Peyer's patch (tissue), 4 donors: ENCODE results near the gene BATF3. TPM values are rescaled to one million over a fixed set of nuclear protein-coding genes. Genes with fewer than 3 reads are reported as not detected.

ENCODE experiments used
- DNase-seq, 3 donors: peaks; one replicate each; pipeline ENCODE4 v3.0.0-alpha.2; 2017 to 2019
- H3K27ac ChIP-seq, 4 donors: fragments of 200-600 bp; sonication (generic); one replicate each; pipeline ENCODE4 v1.5.1; 2016 to 2019
- H3K27me3 ChIP-seq, 2 donors: fragments of 200-600 bp; sonication (generic); one replicate each; pipeline ENCODE4 v1.5.1; 2019
- H3K36me3 ChIP-seq, 3 donors: fragments of 200-600 bp; sonication (generic); one replicate each; pipeline ENCODE4 v1.5.1; 2016 to 2019
- H3K4me1 ChIP-seq, 4 donors: fragments of 200-600 bp; sonication (generic); one replicate each; pipeline ENCODE4 v1.5.1; 2016 to 2019
- H3K4me3 ChIP-seq, 4 donors: fragments of 200-600 bp; sonication (generic); 1 replicate in 3 of 4; 2 replicates in 1 of 4; pipeline ENCODE4 v1.5.1; 2016 to 2019; ENCODE audit warnings: mild to moderate bottlenecking in 1 of 4
- H3K9me3 ChIP-seq, 4 donors: fragments of 200-600 bp; sonication (generic); one replicate each; pipeline ENCODE4 v1.5.1; 2016 to 2019; ENCODE audit warnings: mild to moderate bottlenecking in 1 of 4
- POLR2A ChIP-seq, 2 donors: fragments of 450-650 bp; IDR thresholded peaks; one replicate each; pipeline ENCODE4 v1.5.1; 2017; ENCODE audit warnings: antibody characterized with exemption in 2 of 2, mild to moderate bottlenecking in 2 of 2, moderate library complexity in 2 of 2
- total RNA-seq, 4 donors: library from RNA; depleted of rRNA; stranded (reverse); fragments of >200 nt; gene quantifications; one replicate each; pipeline ENCODE4 v1.1.0, GENCODE V29; 2016
- TF ChIP-seq, protein P1 (sequence below), 6 experiments: fragments of 450-650 bp in 4 of 6; fragments of 200-600 bp in 2 of 6; sonication (generic) in 1 of 6; IDR thresholded peaks; one replicate each; pipeline ENCODE4 v1.5.1; 2017 to 2019; ENCODE audit warnings: antibody characterized with exemption in 6 of 6, mild to moderate bottlenecking in 3 of 6, moderate library complexity in 1 of 6

The BATF3 gene
- total RNA-seq, 4 donors from 2014 or later = 2.1 to 6.6 (median 4.7) TPM; not detected in 1

DNA sequence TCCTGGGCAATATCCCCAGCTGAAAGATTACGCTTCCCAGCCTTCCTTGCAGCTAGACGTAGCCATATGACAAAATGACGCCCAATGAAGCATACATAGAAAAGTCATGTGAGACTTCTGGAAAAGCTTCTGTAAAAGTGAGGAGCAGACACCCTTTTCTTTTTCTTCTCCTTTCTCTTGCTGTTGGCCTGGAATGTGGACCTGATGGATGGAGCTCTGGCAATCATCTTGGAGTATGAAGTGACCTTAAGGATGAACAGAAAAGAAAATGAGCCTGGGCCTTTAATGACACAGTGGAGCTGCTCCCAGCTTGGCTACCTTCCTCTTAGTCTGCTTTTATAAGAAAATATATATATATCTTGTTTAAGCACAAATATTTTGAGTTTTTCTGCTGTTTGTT is 24.8 kb downstream of the BATF3 start:
- H3K4me3 ChIP-seq = no peak overlapping the region
- no peak overlapping the region for H3K27ac ChIP-seq
- H3K27me3 ChIP-seq = no peaks in the 10 kb centered on the region
- no peaks in the 10 kb centered on the region for H3K36me3 ChIP-seq
- DNase-seq = no peak
- TF ChIP-seq, protein P1, sequence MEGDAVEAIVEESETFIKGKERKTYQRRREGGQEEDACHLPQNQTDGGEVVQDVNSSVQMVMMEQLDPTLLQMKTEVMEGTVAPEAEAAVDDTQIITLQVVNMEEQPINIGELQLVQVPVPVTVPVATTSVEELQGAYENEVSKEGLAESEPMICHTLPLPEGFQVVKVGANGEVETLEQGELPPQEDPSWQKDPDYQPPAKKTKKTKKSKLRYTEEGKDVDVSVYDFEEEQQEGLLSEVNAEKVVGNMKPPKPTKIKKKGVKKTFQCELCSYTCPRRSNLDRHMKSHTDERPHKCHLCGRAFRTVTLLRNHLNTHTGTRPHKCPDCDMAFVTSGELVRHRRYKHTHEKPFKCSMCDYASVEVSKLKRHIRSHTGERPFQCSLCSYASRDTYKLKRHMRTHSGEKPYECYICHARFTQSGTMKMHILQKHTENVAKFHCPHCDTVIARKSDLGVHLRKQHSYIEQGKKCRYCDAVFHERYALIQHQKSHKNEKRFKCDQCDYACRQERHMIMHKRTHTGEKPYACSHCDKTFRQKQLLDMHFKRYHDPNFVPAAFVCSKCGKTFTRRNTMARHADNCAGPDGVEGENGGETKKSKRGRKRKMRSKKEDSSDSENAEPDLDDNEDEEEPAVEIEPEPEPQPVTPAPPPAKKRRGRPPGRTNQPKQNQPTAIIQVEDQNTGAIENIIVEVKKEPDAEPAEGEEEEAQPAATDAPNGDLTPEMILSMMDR (IDR thresholded peaks at IDR 0.05) = no peak
- no peak for TF ChIP-seq POLR2A (IDR thresholded peaks at IDR 0.05)
- H3K9me3 ChIP-seq = no peaks in the 10 kb centered on the region
- H3K4me1 ChIP-seq = no peaks in the 10 kb centered on the region

DNA sequence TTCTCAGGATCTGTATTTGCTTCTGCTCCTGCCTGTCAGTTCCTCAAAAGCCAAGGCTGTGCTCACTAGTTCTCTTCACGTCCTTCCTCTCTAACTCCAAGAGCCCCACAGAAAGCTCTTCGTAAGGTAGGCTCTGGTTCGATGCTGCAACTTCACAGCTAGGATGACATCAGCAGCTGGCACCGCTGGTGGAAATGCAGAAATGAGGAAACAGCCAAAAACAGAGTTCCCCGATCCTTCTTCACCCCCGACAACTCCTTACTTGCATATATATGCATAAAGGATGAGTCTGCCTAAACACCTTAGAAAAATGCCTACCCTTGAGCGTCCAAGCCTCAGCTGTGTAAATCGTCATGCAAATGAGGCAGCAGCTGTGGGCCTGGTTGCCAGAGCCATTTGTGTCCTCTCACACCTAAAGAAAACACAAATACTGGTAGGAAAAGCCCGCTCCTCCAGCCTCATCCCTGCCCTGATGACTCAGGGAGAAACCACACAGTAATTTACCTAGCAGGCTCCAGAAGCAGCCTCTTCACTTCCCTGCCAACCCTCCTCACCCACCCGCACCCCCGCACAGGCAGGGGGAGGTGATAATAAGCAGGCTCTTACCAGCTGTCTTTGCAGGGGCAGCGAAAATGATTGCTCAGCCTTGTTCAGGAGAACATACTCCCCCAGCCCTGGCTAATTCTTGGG is 28.2 kb downstream of the BATF3 start:
- Histone ChIP-seq H3K27ac (no peak overlapping the region), H3K36me3 (no peaks in the 10 kb centered on the region)

DNA sequence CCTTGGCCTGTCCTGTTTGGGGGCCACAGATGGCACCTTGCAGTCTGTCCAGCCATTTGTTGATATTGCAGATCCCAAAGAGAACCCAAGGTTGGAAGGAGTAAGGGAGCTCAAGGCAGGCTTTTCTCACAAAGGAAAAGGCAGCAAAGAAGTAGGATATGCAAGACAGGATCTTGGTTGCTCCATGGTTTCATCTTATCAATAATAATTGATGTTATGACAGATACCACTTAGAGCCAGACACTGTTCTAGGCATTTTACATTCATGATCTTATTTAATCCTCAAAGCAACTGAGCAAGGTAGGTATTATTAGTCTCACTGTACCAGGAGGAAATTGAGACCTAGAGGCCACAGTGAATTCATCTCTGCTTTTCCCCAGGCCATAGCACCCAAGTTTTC is 28.8 kb downstream of the BATF3 start:
- no peaks in the 10 kb centered on the region for H3K9me3 ChIP-seq
- TF ChIP-seq POLR2A (IDR thresholded peaks at IDR 0.05) = no peak
- TF ChIP-seq, protein P1 (IDR thresholded peaks at IDR 0.05) = no peak
- no peak overlapping the region for H3K27ac ChIP-seq
- no peaks in the 10 kb centered on the region for H3K36me3 ChIP-seq
- no peaks in the 10 kb centered on the region for H3K27me3 ChIP-seq
- no peak overlapping the region for H3K4me3 ChIP-seq
- no peak for DNase-seq
- H3K4me1 ChIP-seq = peaks cover 0 to 14% (median 0%) of the 10 kb centered on the region in 4 donors

More for the DNA sequence above, 28.2 kb downstream of the BATF3 start:
- TF ChIP-seq, protein P1 (IDR thresholded peaks at IDR 0.05) = no peak
- no peak for TF ChIP-seq POLR2A (IDR thresholded peaks at IDR 0.05)
- DNase-seq = peak in 2 of 3 donors; percentile 37 to 59
- H3K4me1 ChIP-seq = peaks cover 0 to 14% (median 0%) of the 10 kb centered on the region in 4 donors
- no peaks in the 10 kb centered on the region for H3K27me3 ChIP-seq
- no peak overlapping the region for H3K4me3 ChIP-seq
- H3K9me3 ChIP-seq = no peaks in the 10 kb centered on the region

DNA sequence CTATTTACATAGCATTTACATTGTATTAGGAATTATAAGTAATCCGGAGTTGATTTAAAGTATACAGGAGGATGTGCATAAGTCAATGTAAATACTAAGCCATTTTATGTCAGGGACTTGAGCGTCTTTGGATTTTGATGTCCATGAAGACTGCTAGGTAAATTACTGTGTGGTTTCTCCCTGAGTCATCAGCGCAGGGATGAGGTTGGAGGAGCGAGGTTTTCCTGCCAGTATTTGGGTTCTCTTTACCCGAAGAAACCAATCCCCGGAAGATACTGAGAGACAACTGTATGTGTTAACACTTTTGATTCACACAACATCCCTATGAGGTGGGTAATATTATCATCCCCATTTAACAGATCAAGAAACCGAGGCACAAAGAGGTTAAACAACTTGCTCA is 29.3 kb downstream of the BATF3 start:
- DNase-seq = no peak
- H3K27me3 ChIP-seq = no peaks in the 10 kb centered on the region
- H3K36me3 ChIP-seq = no peaks in the 10 kb centered on the region
- no peaks in the 10 kb centered on the region for H3K9me3 ChIP-seq
- TF ChIP-seq, protein P1 (IDR thresholded peaks at IDR 0.05) = no peak
- TF ChIP-seq POLR2A (IDR thresholded peaks at IDR 0.05) = no peak
- H3K27ac ChIP-seq = no peak overlapping the region
- peaks cover 0 to 17% (median 0%) of the 10 kb centered on the region in 4 donors for H3K4me1 ChIP-seq
- H3K4me3 ChIP-seq = no peak overlapping the region

DNA sequence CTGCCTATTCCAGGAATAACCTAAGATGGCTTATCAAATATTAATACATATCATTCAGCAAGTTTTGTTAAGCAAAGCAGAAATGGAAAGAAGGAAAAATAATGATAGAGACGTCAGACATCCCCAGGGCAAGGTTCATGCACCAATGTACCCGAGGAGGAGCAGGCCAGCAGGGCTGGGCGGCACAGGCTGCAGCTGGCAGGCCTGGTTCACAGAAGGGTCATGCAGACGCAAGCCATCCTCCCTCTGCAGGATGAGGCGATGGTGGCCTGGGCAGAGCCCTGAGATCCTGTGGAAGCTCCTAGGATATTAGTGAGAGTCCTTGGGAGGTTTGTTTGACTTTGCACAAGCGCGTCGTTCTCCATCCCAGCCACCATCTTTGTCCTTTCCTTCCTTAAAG is 30.0 kb downstream of the BATF3 start:
- Histone ChIP-seq H3K9me3 (no peaks in the 10 kb centered on the region), H3K36me3 (no peaks in the 10 kb centered on the region), H3K4me3 (no peak overlapping the region), H3K4me1 (peaks cover 0 to 17% (median 0%) of the 10 kb centered on the region in 4 donors), H3K27ac (no peak overlapping the region), H3K27me3 (no peaks in the 10 kb centered on the region)
- TF ChIP-seq, protein P1 (IDR thresholded peaks at IDR 0.05) = no peak
- TF ChIP-seq POLR2A (IDR thresholded peaks at IDR 0.05) = no peak
- no peak for DNase-seq
